Measurements from ENCODE around the gene TECTB. TPM values are rescaled to one million over a fixed set of nuclear protein-coding genes. Genes with fewer than 3 reads are reported as not detected.

Gene TECTB
- total RNA-seq, 1 donor, result not detected

DNA sequence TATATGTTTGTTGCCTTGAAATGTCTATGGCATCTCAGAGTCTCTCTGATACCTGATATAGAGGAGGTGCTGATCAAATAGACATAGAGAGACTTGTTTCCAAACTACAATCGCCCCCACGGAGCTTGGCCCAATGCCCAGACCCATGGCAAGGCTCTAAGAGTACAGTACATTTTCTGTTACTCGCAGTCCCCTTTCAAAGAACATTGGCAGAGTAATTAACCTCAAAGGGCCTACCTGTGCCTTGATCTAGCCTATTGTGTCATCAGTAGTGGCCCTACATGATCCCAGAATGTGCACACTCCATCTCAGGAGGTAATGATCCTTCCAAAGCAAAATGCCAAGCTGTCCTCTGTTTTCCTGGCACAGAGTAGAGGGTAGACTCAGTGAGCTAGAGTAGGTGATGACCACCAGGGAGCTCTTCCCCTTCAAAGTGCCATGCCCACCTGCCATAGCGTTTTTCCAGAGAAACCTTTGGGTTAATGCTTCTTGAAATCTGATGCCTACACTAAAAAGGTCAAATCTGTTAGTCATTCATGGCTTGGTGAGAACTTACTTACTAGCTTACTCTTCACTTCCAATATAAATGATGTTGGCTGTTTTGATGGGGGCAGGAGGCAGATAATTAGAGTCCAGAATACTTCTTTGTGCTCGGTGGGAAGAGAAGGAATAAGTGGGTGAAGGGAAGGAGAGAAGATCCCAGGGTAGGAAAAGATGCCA, 49.5 kb downstream of the TECTB start:
- DNase-seq (ENCODE audit: low read depth), result no peak
- no peak overlapping the region for H3K4me3 ChIP-seq (ENCODE audit: low read depth, low read length)
- TF ChIP-seq, protein P1, sequence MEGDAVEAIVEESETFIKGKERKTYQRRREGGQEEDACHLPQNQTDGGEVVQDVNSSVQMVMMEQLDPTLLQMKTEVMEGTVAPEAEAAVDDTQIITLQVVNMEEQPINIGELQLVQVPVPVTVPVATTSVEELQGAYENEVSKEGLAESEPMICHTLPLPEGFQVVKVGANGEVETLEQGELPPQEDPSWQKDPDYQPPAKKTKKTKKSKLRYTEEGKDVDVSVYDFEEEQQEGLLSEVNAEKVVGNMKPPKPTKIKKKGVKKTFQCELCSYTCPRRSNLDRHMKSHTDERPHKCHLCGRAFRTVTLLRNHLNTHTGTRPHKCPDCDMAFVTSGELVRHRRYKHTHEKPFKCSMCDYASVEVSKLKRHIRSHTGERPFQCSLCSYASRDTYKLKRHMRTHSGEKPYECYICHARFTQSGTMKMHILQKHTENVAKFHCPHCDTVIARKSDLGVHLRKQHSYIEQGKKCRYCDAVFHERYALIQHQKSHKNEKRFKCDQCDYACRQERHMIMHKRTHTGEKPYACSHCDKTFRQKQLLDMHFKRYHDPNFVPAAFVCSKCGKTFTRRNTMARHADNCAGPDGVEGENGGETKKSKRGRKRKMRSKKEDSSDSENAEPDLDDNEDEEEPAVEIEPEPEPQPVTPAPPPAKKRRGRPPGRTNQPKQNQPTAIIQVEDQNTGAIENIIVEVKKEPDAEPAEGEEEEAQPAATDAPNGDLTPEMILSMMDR (IDR thresholded peaks at IDR 0.05; ENCODE audit: insufficient read depth, low read depth, low read length), result no peak

DNA sequence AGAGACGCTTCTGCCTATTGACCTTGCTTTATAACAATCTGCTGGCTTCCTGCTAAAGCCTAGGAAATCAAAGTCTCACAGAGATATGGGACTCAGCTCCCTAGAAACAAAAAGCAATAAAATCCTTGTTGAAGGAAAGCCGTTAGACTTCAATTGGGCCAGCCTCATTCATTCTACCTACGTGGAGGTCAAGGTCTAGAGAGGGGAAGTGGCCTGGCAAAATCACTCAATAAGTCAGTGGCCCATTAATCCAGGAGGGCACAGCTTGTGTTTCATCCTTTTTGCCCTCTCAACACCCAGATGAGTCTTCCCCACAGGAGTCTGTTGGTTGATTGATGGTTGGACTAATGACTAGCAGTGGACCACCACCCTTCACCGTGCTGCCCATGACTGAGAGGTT, 50.3 kb downstream of the TECTB start:
- no peak for DNase-seq (ENCODE audit: low read depth)
- H3K4me3 ChIP-seq (ENCODE audit: low read depth, low read length), result no peak overlapping the region
- TF ChIP-seq, protein P1 (IDR thresholded peaks at IDR 0.05; ENCODE audit: insufficient read depth, low read depth, low read length), result no peak

DNA sequence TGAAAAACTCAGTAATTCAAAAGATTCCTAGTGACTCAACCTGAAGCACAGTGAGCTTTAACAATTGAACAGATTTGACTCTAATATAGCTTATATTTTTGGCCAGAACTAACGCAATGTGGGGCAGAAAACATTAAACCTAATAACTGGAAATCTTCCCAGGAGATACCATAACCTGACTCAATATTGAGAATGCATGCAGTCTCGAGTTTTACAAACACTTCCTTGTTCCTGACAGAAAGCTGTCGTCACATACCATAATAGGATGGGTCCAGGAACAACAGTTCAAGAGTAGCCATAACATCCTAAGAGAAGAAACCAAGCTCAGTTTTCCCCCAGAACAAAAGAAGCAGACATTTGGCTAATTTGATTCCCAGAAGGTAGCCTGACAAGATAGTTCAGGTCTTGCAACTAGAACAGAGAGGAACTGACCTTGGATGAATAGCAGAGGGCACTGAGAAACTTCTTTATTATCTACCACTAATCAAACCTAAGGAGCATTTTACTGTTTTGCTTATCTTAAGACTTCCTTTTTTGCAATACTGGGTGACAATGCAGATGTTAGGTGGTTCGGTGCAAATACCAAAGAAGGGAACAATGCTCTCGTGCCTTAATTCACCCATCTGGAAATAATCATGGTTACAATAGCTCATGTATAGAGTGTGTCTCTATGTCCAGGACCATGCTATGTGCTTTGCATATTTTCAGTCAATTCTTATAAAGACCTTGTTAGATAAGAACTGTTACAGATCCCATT, 52.1 kb downstream of the TECTB start:
- no peak overlapping the region for H3K4me3 ChIP-seq (ENCODE audit: low read depth, low read length)
- TF ChIP-seq, protein P1 (IDR thresholded peaks at IDR 0.05; ENCODE audit: insufficient read depth, low read depth, low read length), result no peak
- no peak for DNase-seq (ENCODE audit: low read depth)

DNA sequence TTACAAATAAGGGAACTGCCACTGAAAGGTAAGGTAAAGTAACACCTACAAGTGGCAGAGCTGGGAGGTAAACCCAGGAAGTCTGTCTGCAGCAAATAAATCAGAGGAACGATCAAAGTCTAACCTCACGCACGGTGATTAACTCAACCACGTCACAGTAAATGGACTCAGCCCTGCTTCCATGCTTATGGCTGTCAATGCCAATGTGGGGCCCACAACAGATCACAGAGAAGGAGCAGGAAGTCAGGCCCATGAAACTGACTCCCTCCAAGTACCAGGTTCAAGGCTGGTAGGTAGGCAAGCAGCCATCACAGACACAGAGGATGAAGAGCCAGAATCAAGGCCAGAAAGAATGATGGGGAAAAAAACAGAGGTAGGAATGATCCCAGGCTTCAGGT, 52.7 kb downstream of the TECTB start:
- H3K4me3 ChIP-seq (ENCODE audit: low read depth, low read length), result no peak overlapping the region
- TF ChIP-seq, protein P1 (IDR thresholded peaks at IDR 0.05; ENCODE audit: insufficient read depth, low read depth, low read length), result no peak
- no peak for DNase-seq (ENCODE audit: low read depth)

DNA sequence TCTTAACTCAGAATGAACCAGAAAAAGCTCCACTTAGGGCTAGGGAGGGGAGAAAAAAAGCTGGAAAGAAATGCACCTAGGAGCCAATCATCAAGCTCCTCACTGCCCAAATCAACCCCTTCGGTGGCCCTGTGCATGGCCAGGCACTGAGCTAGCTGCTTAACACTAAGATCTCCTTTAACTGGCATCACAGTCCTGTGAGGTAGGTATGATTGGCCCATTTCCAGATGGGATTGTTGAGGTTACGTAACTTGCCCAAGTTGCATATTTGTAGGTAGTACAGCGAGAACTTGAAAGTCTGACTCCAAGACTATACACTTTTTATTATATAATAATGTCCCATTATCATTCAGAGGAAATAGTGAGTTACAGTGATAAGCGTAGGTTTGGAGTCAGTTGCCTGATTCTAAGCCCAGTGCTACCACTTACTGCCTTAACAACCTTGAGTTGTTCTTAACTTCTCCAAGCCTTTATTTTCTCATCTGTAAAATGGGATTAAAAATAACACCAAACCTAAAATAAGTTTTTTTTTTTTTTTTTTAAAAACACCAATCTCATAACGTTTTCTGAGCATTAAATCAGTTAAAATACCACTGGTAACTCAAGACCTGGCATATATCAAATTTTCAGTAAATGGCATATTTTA, 53.5 kb downstream of the TECTB start:
- TF ChIP-seq, protein P1 (IDR thresholded peaks at IDR 0.05; ENCODE audit: insufficient read depth, low read depth, low read length), result no peak
- DNase-seq (ENCODE audit: low read depth), result no peak
- no peak overlapping the region for H3K4me3 ChIP-seq (ENCODE audit: low read depth, low read length)

DNA sequence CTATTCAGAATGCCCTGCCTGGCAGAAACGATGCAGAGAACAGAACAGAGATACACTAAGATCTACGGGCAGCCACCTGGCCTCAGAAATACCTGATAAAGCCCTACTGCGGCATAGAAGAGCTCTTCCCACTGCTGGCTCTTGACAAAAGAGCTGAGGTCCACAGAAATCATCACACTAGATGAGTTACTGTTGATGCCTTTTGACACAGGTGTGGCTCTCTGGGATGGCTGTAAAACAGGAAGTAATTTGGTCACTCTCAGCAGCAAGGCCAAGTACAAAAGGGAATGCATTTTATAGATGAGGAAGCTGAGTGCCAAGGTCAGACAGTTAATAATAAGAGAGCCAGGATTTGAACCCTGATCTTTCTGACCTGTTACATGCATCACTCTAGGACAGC, 55.8 kb downstream of the TECTB start:
- no peak overlapping the region for H3K4me3 ChIP-seq (ENCODE audit: low read depth, low read length)
- TF ChIP-seq, protein P1 (IDR thresholded peaks at IDR 0.05; ENCODE audit: insufficient read depth, low read depth, low read length), result no peak
- no peak for DNase-seq (ENCODE audit: low read depth)
